ENCODE measurements around the gene UFSP1. TPM values are rescaled to one million over a fixed set of nuclear protein-coding genes. Genes with fewer than 3 reads are reported as not detected.

UFSP1 gene
- total and polyA plus RNA-seq, 11 donors, result 1.0 to 3.4 (median 1.8) TPM

DNA sequence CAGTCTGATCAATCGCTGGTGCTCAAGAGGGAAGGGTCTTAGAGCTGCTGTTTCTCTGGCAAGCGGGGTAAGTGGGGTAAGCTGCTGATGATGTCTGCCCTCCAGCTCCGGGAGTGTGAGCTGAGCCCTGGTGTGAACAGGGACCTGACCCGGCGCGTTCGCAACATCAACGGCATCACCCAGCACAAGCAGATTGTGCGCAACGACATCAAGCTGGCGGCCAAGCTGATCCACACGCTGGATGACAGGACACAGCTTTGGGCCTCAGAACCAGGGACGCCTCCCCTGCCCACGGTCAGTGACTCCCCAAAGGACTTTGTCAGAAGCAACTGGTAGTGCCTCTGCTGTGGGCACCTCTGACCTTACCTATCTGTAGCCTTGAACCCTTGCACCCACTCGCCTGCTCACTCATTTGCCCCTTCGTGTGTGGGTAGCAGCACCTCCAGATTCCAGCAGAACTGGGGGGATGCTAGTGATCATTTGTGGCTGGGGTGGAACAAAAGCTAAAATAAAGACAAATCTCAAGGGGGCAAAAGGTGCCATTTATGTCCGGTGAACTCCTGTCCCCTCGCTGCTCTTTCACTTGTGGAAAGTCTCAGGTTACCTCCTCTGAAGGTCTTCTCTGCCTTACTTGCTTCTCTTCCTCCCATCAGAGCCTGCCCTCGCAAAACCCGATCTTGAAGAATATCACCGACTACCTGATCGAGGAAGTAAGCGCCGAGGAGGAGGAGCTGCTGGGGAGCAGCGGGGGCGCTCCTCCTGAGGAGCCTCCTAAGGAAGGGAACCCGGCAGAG lies 3.2 kb downstream of the UFSP1 start:
- Histone ChIP-seq H3K9me3 (no peaks in the 10 kb centered on the region), H3K36me3 (peaks cover 5 to 75% (median 73%) of the 10 kb centered on the region in 9 donors), H3K4me3 (no peak overlapping the region), H3K27me3 (peaks cover 0 to 6% (median 0%) of the 10 kb centered on the region in 9 donors), H3K27ac (peak overlapping the region in 1 of 12 donors; percentile 87), H3K4me1 (peaks cover 4 to 50% (median 25%) of the 10 kb centered on the region in 12 donors)
- DNase-seq (peak in 1 of 5 donors; percentile 14), ATAC-seq (no peak)
- TF ChIP-seq, protein P1, sequence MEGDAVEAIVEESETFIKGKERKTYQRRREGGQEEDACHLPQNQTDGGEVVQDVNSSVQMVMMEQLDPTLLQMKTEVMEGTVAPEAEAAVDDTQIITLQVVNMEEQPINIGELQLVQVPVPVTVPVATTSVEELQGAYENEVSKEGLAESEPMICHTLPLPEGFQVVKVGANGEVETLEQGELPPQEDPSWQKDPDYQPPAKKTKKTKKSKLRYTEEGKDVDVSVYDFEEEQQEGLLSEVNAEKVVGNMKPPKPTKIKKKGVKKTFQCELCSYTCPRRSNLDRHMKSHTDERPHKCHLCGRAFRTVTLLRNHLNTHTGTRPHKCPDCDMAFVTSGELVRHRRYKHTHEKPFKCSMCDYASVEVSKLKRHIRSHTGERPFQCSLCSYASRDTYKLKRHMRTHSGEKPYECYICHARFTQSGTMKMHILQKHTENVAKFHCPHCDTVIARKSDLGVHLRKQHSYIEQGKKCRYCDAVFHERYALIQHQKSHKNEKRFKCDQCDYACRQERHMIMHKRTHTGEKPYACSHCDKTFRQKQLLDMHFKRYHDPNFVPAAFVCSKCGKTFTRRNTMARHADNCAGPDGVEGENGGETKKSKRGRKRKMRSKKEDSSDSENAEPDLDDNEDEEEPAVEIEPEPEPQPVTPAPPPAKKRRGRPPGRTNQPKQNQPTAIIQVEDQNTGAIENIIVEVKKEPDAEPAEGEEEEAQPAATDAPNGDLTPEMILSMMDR (IDR thresholded peaks at IDR 0.05), result no peak
- TF ChIP-seq POLR2A (IDR thresholded peaks at IDR 0.05), result no peak
- 89 to 92% (median 90%) methylated on average over 27 of the region's 27 CpGs for WGBS, 4 donors
- intact Hi-C loops (cut with DNase I), result loop anchor here in 1 of 10 donors (10.0 kb wide), 1 partner anchor 358 kb away; the partner anchor contains the start of gene FIS1

DNA sequence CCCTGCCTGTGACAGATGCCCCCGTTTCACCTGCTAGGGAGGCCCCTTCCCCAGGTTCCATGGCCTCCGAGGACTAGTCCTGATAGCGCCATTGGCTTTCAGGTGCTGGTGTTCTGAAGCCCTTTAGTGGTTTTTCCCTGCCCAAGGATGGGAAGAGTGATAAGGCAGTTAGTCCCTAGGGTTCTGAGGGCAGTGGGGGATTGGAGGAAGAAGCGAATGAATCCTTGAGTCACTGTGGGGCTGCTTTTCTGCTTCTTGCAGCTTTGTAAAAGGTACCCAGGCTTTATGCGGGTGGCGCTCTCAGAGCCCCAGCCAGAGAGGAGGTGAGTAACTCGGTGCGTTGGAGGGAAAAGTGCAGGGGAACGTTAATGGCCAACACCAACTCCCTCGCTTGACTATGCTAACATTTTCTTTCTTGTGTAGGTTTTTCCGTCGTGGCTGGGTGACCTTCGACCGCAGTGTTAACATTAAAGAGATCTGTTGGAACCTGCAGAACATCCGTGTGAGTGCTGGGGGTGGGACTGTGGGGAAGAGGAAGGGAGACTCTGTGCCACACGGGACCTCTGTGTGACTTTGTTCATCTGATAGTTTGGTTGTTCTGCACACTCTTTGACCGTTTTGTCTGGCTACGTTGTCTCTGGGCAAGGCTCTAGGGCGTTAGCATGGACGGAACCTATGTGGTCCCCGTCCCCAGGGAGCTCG lies 3.9 kb downstream of the UFSP1 start:
- TF ChIP-seq, protein P1 (IDR thresholded peaks at IDR 0.05), result no peak
- no peak for TF ChIP-seq POLR2A (IDR thresholded peaks at IDR 0.05)
- Histone ChIP-seq H3K9me3 (no peaks in the 10 kb centered on the region), H3K27me3 (peaks cover 0 to under 1% (median 0%) of the 10 kb centered on the region in 9 donors), H3K4me3 (peak overlapping the region in 1 of 12 donors; percentile 5), H3K36me3 (peaks cover 5 to 83% (median 80%) of the 10 kb centered on the region in 9 donors), H3K4me1 (peaks cover 0 to 44% (median 21%) of the 10 kb centered on the region in 12 donors), H3K27ac (no peak overlapping the region)
- WGBS, 4 donors, result 83 to 87% (median 86%) methylated on average over 22 of the region's 22 CpGs
- no peak for DNase-seq
- intact Hi-C loops (cut with DNase I), result loop anchor here in 1 of 10 donors (10.0 kb wide), 1 partner anchor 359 kb away; the partner anchor contains the start of gene FIS1
- ATAC-seq, result no peak

DNA sequence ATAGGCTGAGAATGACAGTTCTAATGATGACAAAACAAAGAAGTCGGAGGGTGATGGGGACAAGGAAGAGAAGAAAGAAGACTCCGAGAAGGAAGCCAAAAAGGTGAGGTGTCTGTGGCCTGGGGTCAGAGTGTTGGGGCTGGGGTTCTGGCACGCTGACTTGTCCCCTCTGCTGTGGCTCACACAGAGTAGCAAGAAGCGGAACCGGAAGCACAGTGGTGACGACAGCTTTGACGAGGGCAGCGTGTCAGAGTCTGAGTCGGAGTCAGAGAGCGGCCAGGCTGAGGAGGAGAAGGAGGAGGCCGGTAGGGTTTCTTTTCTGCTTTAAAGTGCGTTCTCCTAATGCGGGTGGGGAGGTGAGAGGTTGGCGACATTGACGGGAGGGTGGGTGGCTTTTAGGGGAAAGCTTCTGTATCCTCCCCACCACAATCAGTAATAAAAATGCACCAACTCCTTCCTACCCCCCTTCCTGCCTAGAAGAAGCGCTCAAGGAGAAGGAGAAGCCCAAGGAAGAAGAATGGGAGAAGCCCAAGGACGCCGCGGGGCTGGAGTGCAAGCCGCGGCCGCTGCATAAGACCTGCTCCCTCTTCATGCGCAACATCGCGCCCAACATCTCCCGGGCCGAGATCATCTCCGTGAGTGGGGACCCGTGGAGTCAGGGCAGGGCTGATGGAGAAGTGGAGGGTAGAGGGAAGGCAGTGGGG lies 4.6 kb downstream of the UFSP1 start:
- H3K36me3 ChIP-seq, result peaks cover 5 to 90% (median 82%) of the 10 kb centered on the region in 9 donors
- peaks cover 0 to 41% (median 21%) of the 10 kb centered on the region in 12 donors for H3K4me1 ChIP-seq
- no peak overlapping the region for H3K27ac ChIP-seq
- no peak for DNase-seq
- TF ChIP-seq, protein P1 (IDR thresholded peaks at IDR 0.05), result no peak
- TF ChIP-seq POLR2A (IDR thresholded peaks at IDR 0.05), result no peak
- no peaks in the 10 kb centered on the region for H3K27me3 ChIP-seq
- no peaks in the 10 kb centered on the region for H3K9me3 ChIP-seq
- intact Hi-C loops (cut with DNase I), result loop anchor here in 1 of 10 donors (10.0 kb wide), 1 partner anchor 360 kb away; the partner anchor contains the start of gene FIS1
- WGBS, 4 donors, result 86 to 87% (median 86%) methylated on average over 29 of the region's 29 CpGs
- ATAC-seq, result no peak
- H3K4me3 ChIP-seq, result peak overlapping the region in 1 of 12 donors; percentile 5
